GM12878 (cell line): ENCODE measurements around the gene CKS2. TPM values are rescaled to one million over a fixed set of nuclear protein-coding genes. Genes with fewer than 3 reads are reported as not detected.

Experiments used
- ATAC-seq: fragments of 200-7000 bp; cut with Tn5 transposase; 3 replicates; pipeline ENCODE4 v1.9.1; 2020; ENCODE audit warnings: mild to moderate bottlenecking, moderate library complexity
- BruUV-seq: library from RNA; stranded (reverse); fragments of 400-500 nt; replicated peaks from 2 replicates; lab custom pipeline; 2021; lab: Mats Ljungman, UMichigan
- CTCF ChIA-PET: fragments of 300-600 bp; sonication (Branson Sonifier 250); formaldehyde crosslinking; extraction: SDS; loops from one replicate; lab custom pipeline; 2021; ENCODE audit warnings: inconsistent platforms; lab: Yijun Ruan, JAX
- POLR2A ChIA-PET: fragments of 350-600 bp; formaldehyde crosslinking; extraction: SDS; loops from one replicate; lab custom pipeline; 2021; ENCODE audit warnings: inconsistent platforms; lab: Charles Lee
- RAD21 ChIA-PET: fragments of 300-600 bp; sonication (Branson Sonifier 250); formaldehyde crosslinking; loops from one replicate; lab custom pipeline; 2023; ENCODE audit warnings: antibody characterized with exemption; ENCODE audit not compliant: unreplicated experiment; lab: Charles Lee
- SMC1A ChIA-PET: fragments of 300-600 bp; sonication (Branson Sonifier 250); formaldehyde crosslinking; loops from one replicate; lab custom pipeline; 2023; ENCODE audit not compliant: unreplicated experiment, uncharacterized antibody; lab: Charles Lee
- DNase-seq: peaks from one replicate; pipeline ENCODE4 v3.0.0-alpha.2; 2011; ENCODE audit warnings: low read depth, low spot score
- FAIRE-seq: peaks from 3 replicates; lab custom pipeline; 2011; peaks lifted over from hg19 to GRCh38; lab: Jason Lieb, UNC
- H2AFZ ChIP-seq: 2 replicates; pipeline ENCODE4 v1.6.0; 2011; ENCODE audit warnings: low read depth, low read length, control low read depth; ENCODE audit not compliant: control insufficient read depth
- H3K27ac ChIP-seq: 2 replicates; pipeline ENCODE4 v1.5.1; 2011; ENCODE audit warnings: control low read depth; ENCODE audit not compliant: control insufficient read depth, insufficient read depth
- H3K27me3 ChIP-seq, 2 experiments: replicated peaks in 1 of 2; 2 replicates each; pipeline versions ENCODE4 v1.6.0 to v1.6.1; 2011; ENCODE audit warnings: low read length in 1 of 2; ENCODE audit not compliant: control insufficient read depth in 2 of 2, insufficient read depth in 2 of 2
- H3K36me3 ChIP-seq, 2 experiments: 2 replicates each; pipeline ENCODE4 v1.5.1; 2011; ENCODE audit warnings: low read length in 1 of 2; ENCODE audit not compliant: control insufficient read depth in 2 of 2, insufficient read depth in 2 of 2
- H3K4me1 ChIP-seq: 2 replicates; pipeline ENCODE4 v1.6.1; 2011; ENCODE audit warnings: mild to moderate bottlenecking, low read length, moderate library complexity, mixed read lengths; ENCODE audit not compliant: control insufficient read depth, insufficient read depth
- H3K4me2 ChIP-seq: 2 replicates; pipeline ENCODE4 v1.6.0; 2011; ENCODE audit warnings: control low read depth; ENCODE audit not compliant: control insufficient read depth, insufficient read depth
- H3K4me3 ChIP-seq: fragments of 200-600 bp; sonication (generic); 2 replicates; pipeline ENCODE4 v1.5.1; 2016
- H3K79me2 ChIP-seq: 2 replicates; pipeline ENCODE4 v1.6.0; 2011; ENCODE audit warnings: low read length; ENCODE audit not compliant: control insufficient read depth, insufficient read depth
- H3K9ac ChIP-seq: 2 replicates; pipeline ENCODE4 v1.8.0; 2011; ENCODE audit warnings: low read length, control low read depth, mixed read lengths; ENCODE audit not compliant: control insufficient read depth, insufficient read depth
- H3K9me3 ChIP-seq: replicated peaks from 3 replicates; pipeline ENCODE4 v1.5.1; 2011; ENCODE audit warnings: mild to moderate bottlenecking, low read length; ENCODE audit not compliant: control insufficient read depth, insufficient read depth
- H4K20me1 ChIP-seq: 2 replicates; pipeline ENCODE4 v1.6.0; 2011; ENCODE audit not compliant: control insufficient read depth, insufficient read depth
- DPF2 ChIP-seq: fragments of 450-650 bp; IDR thresholded peaks from 2 replicates; pipeline ENCODE4 v1.6.1; 2017; ENCODE audit warnings: mild to moderate bottlenecking
- EP300 ChIP-seq, 2 experiments: fragments of 150-350 bp in 1 of 2; IDR thresholded peaks; 2 replicates each; pipeline ENCODE4 v1.6.1; 2011 to 2012; ENCODE audit warnings: low read depth in 2 of 2, low read length in 2 of 2, borderline replicate concordance in 1 of 2, improper control_type of control experiment in 1 of 2, inconsistent platforms in 1 of 2; ENCODE audit not compliant: control insufficient read depth in 1 of 2
- FOXM1 ChIP-seq: IDR thresholded peaks from 2 replicates; pipeline ENCODE4 v1.6.1; 2012; ENCODE audit warnings: low read depth, mild to moderate bottlenecking, inconsistent platforms, low read length, moderate library complexity
- HDAC6 ChIP-seq: fragments of 200-600 bp; sonication (generic); IDR thresholded peaks from one replicate; pipeline ENCODE4 v1.8.0; 2017; ENCODE audit warnings: antibody characterized with exemption; ENCODE audit not compliant: unreplicated experiment
- IKZF1 ChIP-seq: fragments of 450-650 bp; conservative IDR thresholded peaks from 2 replicates; pipeline ENCODE4 v1.6.1; 2017; ENCODE audit warnings: antibody characterized with exemption, mild to moderate bottlenecking
- JUNB ChIP-seq: IDR thresholded peaks from 2 replicates; pipeline ENCODE4 v1.6.1; 2016; ENCODE audit warnings: antibody characterized with exemption, mild to moderate bottlenecking
- MEF2A ChIP-seq: IDR thresholded peaks from 2 replicates; pipeline ENCODE4 v1.6.1; 2011; ENCODE audit warnings: low read depth, mild to moderate bottlenecking, low read length, moderate library complexity; ENCODE audit not compliant: insufficient read depth
- MYB ChIP-seq: fragments of 150-350 bp; IDR thresholded peaks from 2 replicates; pipeline ENCODE4 v1.6.1; 2014; ENCODE audit warnings: mild to moderate bottlenecking, low read depth, low read length, borderline replicate concordance
- RELA ChIP-seq: fragments of 450-650 bp; IDR thresholded peaks from 2 replicates; pipeline ENCODE4 v1.8.0; 2014; ENCODE audit warnings: borderline replicate concordance; ENCODE audit not compliant: partially characterized antibody
- SREBF2 ChIP-seq: IDR thresholded peaks from 2 replicates; pipeline ENCODE4 v1.6.1; 2012; ENCODE audit warnings: mild to moderate bottlenecking, low read length
- WRNIP1 ChIP-seq: IDR thresholded peaks from 2 replicates; pipeline ENCODE4 v1.6.1; 2011; ENCODE audit warnings: low read depth, low read length, improper control_type of control experiment, borderline replicate concordance
- WGBS: methylation state at CpG from one replicate; pipeline ENCODE4 v1.1.6; 2016; ENCODE audit warnings: low lambda C conversion rate; ENCODE audit not compliant: insufficient replicate concordance, insufficient coverage; ENCODE audit errors: missing lambda C conversion rate; 5-methylcytosine and 5-hydroxymethylcytosine counted together
- in situ Hi-C: fragments of 300-500 bp; cut with MboI; formaldehyde crosslinking; loops from 9 replicates; pipeline ENCODE4 v1.14.3; 2018; ENCODE audit warnings: mixed read lengths
- intact Hi-C: fragments of 100-400 bp; cut with micrococcal nuclease; formaldehyde crosslinking; loops from one replicate; pipeline ENCODE4 v1.14.2; 2022; ENCODE audit not compliant: unreplicated experiment
- polyA plus RNA-seq, 11 experiments: library from polyadenylated mRNA; depleted of rRNA in 4 of 11; unstranded in 6 of 11; stranded (reverse) in 5 of 11; fragments of >200 nt; fragmentation: Nextera tagmentation in 4 of 11; fragmentation: Illumina TruSeq in 1 of 11; extraction: Ambion mirVana in 4 of 11; extraction: Trizol in 1 of 11; gene quantifications; 1 replicate in 1 of 11; 2 replicates in 10 of 11; pipeline versions ENCODE4 v1.2.1 to v1.2.3, GENCODE V29; 2011 to 2016; ENCODE audit warnings: inconsistent platforms in 2 of 11, missing spikeins in 2 of 11, low read depth in 1 of 11
- total RNA-seq, 4 experiments: library from RNA; depleted of rRNA in 3 of 4; stranded (reverse); fragments of >200 nt in 3 of 4; fragmentation: Illumina TruSeq in 1 of 4; extraction: Trizol in 1 of 4; gene quantifications; 2 replicates each; pipeline versions ENCODE4 v1.2.1 to v1.2.3, GENCODE V29; 2013 to 2021
- TF ChIP-seq, protein P1 (sequence below): fragments of 450-650 bp; IDR thresholded peaks from 2 replicates; pipeline ENCODE4 v1.6.1; 2017; ENCODE audit warnings: mild to moderate bottlenecking, moderate library complexity
- TF ChIP-seq, protein P2 (sequence below): fragments of 450-650 bp; formaldehyde crosslinking; IDR thresholded peaks from 2 replicates; pipeline ENCODE4 v1.4.0; 2022; ENCODE audit warnings: mild to moderate bottlenecking, moderate library complexity

The CKS2 gene
- total and polyA plus RNA-seq, 10 of the 15 experiments (the other 5 are each of a cell fraction or from before 2014, with no cell fraction given), result 172 to 1,251 (median 503) TPM

DNA sequence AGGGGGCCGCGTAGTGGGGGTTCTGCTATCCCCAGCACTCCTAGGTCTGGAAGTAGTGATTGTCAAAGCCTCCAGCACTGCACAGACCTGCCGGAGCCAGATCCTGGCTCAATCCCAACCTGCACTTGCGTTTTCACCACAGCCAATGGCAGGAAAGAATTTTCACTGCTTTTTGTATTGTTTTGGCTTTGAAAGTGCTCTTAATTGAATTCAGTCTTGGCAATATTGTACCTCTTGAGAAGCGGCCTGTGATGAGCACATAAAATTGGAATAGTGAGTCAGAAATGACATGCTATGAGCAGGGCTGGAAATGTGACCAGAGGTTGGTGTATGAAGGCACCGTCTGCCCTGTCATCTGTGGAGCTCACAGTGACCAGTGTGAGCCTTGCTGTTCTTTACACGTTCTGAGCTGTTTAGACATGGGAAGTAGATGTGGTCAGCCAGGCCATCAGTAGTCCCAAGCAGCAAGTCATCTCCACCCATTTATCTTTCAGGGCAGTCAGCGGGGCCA lies 48.8 kb downstream of the CKS2 start (continued):
- TF ChIP-seq MEF2A (no peak), RELA (no peak), FOXM1 (no peak), WRNIP1 (no peak), MYB (no peak)
- TF ChIP-seq, protein P1, sequence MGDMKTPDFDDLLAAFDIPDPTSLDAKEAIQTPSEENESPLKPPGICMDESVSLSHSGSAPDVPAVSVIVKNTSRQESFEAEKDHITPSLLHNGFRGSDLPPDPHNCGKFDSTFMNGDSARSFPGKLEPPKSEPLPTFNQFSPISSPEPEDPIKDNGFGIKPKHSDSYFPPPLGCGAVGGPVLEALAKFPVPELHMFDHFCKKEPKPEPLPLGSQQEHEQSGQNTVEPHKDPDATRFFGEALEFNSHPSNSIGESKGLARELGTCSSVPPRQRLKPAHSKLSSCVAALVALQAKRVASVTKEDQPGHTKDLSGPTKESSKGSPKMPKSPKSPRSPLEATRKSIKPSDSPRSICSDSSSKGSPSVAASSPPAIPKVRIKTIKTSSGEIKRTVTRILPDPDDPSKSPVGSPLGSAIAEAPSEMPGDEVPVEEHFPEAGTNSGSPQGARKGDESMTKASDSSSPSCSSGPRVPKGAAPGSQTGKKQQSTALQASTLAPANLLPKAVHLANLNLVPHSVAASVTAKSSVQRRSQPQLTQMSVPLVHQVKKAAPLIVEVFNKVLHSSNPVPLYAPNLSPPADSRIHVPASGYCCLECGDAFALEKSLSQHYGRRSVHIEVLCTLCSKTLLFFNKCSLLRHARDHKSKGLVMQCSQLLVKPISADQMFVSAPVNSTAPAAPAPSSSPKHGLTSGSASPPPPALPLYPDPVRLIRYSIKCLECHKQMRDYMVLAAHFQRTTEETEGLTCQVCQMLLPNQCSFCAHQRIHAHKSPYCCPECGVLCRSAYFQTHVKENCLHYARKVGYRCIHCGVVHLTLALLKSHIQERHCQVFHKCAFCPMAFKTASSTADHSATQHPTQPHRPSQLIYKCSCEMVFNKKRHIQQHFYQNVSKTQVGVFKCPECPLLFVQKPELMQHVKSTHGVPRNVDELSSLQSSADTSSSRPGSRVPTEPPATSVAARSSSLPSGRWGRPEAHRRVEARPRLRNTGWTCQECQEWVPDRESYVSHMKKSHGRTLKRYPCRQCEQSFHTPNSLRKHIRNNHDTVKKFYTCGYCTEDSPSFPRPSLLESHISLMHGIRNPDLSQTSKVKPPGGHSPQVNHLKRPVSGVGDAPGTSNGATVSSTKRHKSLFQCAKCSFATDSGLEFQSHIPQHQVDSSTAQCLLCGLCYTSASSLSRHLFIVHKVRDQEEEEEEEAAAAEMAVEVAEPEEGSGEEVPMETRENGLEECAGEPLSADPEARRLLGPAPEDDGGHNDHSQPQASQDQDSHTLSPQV, result no peak

DNA sequence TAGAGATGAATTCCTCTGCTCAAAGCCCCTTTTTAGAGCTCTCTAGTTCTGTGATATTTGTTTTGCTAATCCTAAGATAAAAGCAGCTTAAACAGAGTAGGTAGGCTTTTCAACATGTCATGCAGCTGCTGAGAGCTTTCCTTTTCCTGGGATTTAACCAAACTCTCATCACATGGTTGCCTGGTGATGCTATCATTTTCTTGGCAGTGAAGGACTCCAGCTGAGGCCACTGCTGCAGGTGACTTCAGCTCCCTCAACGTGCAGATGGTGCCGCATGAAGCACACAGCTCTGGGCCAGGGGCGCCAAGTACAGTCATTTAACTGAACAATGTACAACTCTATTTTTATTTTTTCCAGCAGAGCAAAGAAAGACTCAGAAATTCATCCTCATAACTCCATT lies 49.5 kb downstream of the CKS2 start:
- ChIA-PET CTCF (interaction anchor here (0.8 to 1.6 kb wide), 3 partner anchors 15 to 188 kb away, joined by 3 to 7 read pairs (median 4); no protein-coding TSS in a partner anchor), POLR2A (interaction anchor here (1.3 kb wide), 1 partner anchor 14 kb away, joined by 4 read pairs; no protein-coding TSS in a partner anchor), RAD21 (interaction anchor here (1.0 to 1.7 kb wide), 2 partner anchors 47 to 189 kb away, joined by 3 to 6 read pairs; no protein-coding TSS in a partner anchor), SMC1A (interaction anchor here (1.0 kb wide), 1 partner anchor 18 kb away, joined by 3 read pairs; no protein-coding TSS in a partner anchor)
- H3K4me1 ChIP-seq, result no peaks in the 10 kb centered on the region
- H4K20me1 ChIP-seq, result no peaks in the 10 kb centered on the region; the same call in 1 of the 2 replicates
- WGBS, result 97% methylated on average over 3 of the region's 3 CpGs
- H3K36me3 ChIP-seq, result peaks cover 25 to 31% of the 10 kb centered on the region in 2 experiments
- FAIRE-seq, result no peak
- H3K27ac ChIP-seq, result no peak overlapping the region
- BruUV-seq, result no TSS peak
- H3K27me3 ChIP-seq, result no peaks in the 10 kb centered on the region
- intact Hi-C loops, result no loop called here
- H3K4me2 ChIP-seq, result no peak overlapping the region
- no peak for ATAC-seq
- no peak overlapping the region for H3K4me3 ChIP-seq
- H3K9ac ChIP-seq, result no peak overlapping the region
- in situ Hi-C loops, result no loop called here
- H3K79me2 ChIP-seq, result no peaks in the 10 kb centered on the region
- no peaks in the 10 kb centered on the region for H3K9me3 ChIP-seq
- TF ChIP-seq EP300 (IDR thresholded peaks at IDR 0.05; ENCODE audit: borderline replicate concordance in 1 of 2, control insufficient read depth in 1 of 2, low read depth in 2 of 2, low read length in 2 of 2) (no peak), IKZF1 (no peak), SREBF2 (no peak), HDAC6 (no peak), DPF2 (no peak), JUNB (no peak)
- TF ChIP-seq, protein P2, sequence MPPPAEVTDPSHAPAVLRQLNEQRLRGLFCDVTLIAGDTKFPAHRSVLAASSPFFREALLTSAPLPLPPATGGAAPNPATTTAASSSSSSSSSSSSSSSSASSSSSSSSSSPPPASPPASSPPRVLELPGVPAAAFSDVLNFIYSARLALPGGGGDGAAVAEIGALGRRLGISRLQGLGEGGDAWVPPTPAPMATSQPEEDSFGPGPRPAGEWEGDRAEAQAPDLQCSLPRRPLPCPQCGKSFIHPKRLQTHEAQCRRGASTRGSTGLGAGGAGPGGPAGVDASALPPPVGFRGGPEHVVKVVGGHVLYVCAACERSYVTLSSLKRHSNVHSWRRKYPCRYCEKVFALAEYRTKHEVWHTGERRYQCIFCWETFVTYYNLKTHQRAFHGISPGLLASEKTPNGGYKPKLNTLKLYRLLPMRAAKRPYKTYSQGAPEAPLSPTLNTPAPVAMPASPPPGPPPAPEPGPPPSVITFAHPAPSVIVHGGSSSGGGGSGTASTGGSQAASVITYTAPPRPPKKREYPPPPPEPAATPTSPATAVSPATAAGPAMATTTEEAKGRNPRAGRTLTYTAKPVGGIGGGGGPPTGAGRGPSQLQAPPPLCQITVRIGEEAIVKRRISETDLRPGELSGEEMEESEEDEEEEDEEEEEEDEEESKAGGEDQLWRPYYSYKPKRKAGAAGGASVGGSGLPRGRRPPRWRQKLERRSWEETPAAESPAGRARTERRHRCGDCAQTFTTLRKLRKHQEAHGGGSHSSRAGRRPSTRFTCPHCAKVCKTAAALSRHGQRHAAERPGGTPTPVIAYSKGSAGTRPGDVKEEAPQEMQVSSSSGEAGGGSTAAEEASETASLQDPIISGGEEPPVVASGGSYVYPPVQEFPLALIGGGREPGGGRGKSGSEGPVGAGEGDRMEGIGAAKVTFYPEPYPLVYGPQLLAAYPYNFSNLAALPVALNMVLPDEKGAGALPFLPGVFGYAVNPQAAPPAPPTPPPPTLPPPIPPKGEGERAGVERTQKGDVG (CRISPR knock-in tag), result no peak
- no peak overlapping the region for H2AFZ ChIP-seq
- no peak for DNase-seq
